A673 (cell line): ENCODE data around the gene MROH2A. TPM values are rescaled to one million over a fixed set of nuclear protein-coding genes. Genes with fewer than 3 reads are reported as not detected.

ENCODE experiments used
- BruUV-seq: library from RNA; stranded (reverse); fragments of 400-500 nt; replicated peaks from 2 replicates; lab custom pipeline; 2021; lab: Mats Ljungman, UMichigan
- CTCF ChIA-PET: fragments of 300-600 bp; sonication (Branson Sonifier 250); formaldehyde crosslinking; loops from one replicate; lab custom pipeline; 2022; ENCODE audit warnings: antibody characterized with exemption; lab: Charles Lee
- POLR2A ChIA-PET: fragments of 300-600 bp; sonication (Branson Sonifier 250); formaldehyde crosslinking; loops from one replicate; lab custom pipeline; 2022; ENCODE audit warnings: antibody characterized with exemption; ENCODE audit not compliant: low non-redundant PET; lab: Charles Lee
- DNase-seq: peaks from one replicate; pipeline ENCODE4 v3.0.0-alpha.2; 2015; ENCODE audit warnings: low spot score
- H3K27ac ChIP-seq: fragments of 200-600 bp; sonication (generic); 2 replicates; pipeline ENCODE4 v1.5.1; 2016; ENCODE audit warnings: mixed run types, low read depth, mild to moderate bottlenecking, mixed read lengths, antibody characterized with exemption, low read length; ENCODE audit not compliant: poor library complexity, severe bottlenecking
- H3K27me3 ChIP-seq: fragments of 200-600 bp; sonication (generic); replicated peaks from 2 replicates; pipeline ENCODE4 v1.6.1; 2017; ENCODE audit warnings: mixed run types, low read depth, mild to moderate bottlenecking, mixed read lengths, antibody characterized with exemption, low read length; ENCODE audit not compliant: insufficient read depth, poor library complexity
- H3K36me3 ChIP-seq: fragments of 200-600 bp; sonication (generic); 2 replicates; pipeline ENCODE4 v1.6.1; 2016; ENCODE audit warnings: mixed run types, mild to moderate bottlenecking, mixed read lengths, antibody characterized with exemption, low read length; ENCODE audit not compliant: insufficient read depth, poor library complexity, severe bottlenecking
- H3K4me1 ChIP-seq: fragments of 200-600 bp; sonication (generic); 2 replicates; pipeline ENCODE4 v1.6.1; 2017; ENCODE audit warnings: mixed run types, mild to moderate bottlenecking, mixed read lengths, antibody characterized with exemption, low read length; ENCODE audit not compliant: insufficient read depth, poor library complexity, severe bottlenecking
- H3K4me3 ChIP-seq: fragments of 200-600 bp; sonication (generic); 2 replicates; pipeline ENCODE4 v1.5.1; 2016; ENCODE audit warnings: low read depth, mixed run types, mild to moderate bottlenecking, mixed read lengths, low read length; ENCODE audit not compliant: poor library complexity, severe bottlenecking
- H3K9me3 ChIP-seq: fragments of 200-600 bp; sonication (generic); 2 replicates; pipeline ENCODE4 v1.6.1; 2016; ENCODE audit warnings: mixed run types, low read depth, mild to moderate bottlenecking, mixed read lengths, antibody characterized with exemption, low read length; ENCODE audit not compliant: poor library complexity, severe bottlenecking
- CTCF ChIP-seq: fragments of 300-800, 200-600 bp; sonication (generic); conservative IDR thresholded peaks from 2 replicates; pipeline ENCODE4 v1.5.1; 2017; ENCODE audit warnings: low read depth, mild to moderate bottlenecking, antibody characterized with exemption, low read length, moderate library complexity, mixed read lengths
- EZH2 ChIP-seq: fragments of 200-600 bp; sonication (generic); IDR thresholded peaks from 2 replicates; pipeline ENCODE4 v1.6.1; 2017; ENCODE audit warnings: borderline replicate concordance, low read depth, mild to moderate bottlenecking, mixed read lengths, antibody characterized with exemption, low read length; ENCODE audit not compliant: poor library complexity, severe bottlenecking
- intact Hi-C: fragments of 100-400 bp; cut with micrococcal nuclease; formaldehyde crosslinking; loops from one replicate; pipeline ENCODE4 v1.10.0; 2022; ENCODE audit not compliant: unreplicated experiment
- total RNA-seq: library from RNA; stranded (reverse); gene quantifications from 2 replicates; pipeline ENCODE4 v1.2.3, GENCODE V29; 2021

Gene MROH2A
- total RNA-seq, 1 experiment from 2014 or later = 1.3 TPM

GRCh38 chr2:233829193-233830110 lies 51.3 kb downstream of the MROH2A start:
- intact Hi-C loops = loop anchor here (5.0 kb wide), 1 partner anchor 382 kb away; no protein-coding TSS in a partner anchor
- no peak for DNase-seq
- BruUV-seq = no TSS peak
- no peak overlapping the region for H3K4me3 ChIP-seq
- H3K36me3 ChIP-seq = peaks cover 10% of the 10 kb centered on the region
- H3K27me3 ChIP-seq = no peaks in the 10 kb centered on the region
- H3K27ac ChIP-seq = no peak overlapping the region
- H3K4me1 ChIP-seq = no peaks in the 10 kb centered on the region
- ChIA-PET POLR2A (no interaction called here), CTCF (no interaction called here)
- TF ChIP-seq EZH2 (no peak), CTCF (no peak)
- no peaks in the 10 kb centered on the region for H3K9me3 ChIP-seq

DNA sequence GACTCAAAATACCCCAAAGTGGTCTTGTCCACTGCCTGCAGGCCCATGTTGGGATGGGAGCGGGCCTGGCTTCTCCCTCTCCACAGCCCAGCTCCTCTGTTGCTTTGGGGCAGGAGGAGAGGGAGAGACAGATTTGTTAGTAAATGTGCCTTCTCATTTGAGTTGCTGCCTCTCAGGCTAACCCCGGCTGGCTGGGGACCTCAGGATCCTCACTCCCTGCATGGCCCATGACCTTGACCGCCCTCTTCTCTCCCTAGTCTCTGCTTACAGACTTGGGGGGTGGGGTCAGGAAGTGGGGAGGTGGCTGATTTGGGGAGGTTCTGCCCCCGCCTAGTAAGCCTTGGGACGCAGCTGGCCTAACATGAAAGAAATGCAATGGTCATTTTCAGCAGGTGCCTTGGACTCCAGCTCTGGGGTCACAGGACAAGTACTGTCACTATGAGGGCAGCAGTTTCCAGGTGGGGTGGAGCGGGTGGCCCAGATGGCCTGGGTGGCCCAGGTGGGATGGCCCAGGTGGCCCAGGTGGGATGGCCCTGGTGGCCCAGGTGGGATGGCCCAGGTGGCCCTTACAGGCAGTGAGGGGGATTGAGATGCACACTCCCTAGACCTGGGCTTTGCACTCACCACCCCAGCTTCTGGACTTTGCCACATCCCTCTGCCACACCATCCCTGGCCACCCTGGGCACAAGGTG lies 52.1 kb downstream of the MROH2A start:
- TF ChIP-seq CTCF (no peak), EZH2 (no peak)
- DNase-seq = no peak
- H3K27ac ChIP-seq = no peak overlapping the region
- POLR2A ChIA-PET = no interaction called here
- no peaks in the 10 kb centered on the region for H3K4me1 ChIP-seq
- BruUV-seq = no TSS peak
- CTCF ChIA-PET = no interaction called here
- H3K27me3 ChIP-seq = no peaks in the 10 kb centered on the region
- H3K4me3 ChIP-seq = no peak overlapping the region
- H3K36me3 ChIP-seq = peaks cover 17% of the 10 kb centered on the region
- intact Hi-C loops = loop anchor here (5.0 kb wide), 1 partner anchor 383 kb away; no protein-coding TSS in a partner anchor
- no peaks in the 10 kb centered on the region for H3K9me3 ChIP-seq

- Histone ChIP-seq H3K27ac (no peak overlapping the region), H3K4me1 (no peaks in the 10 kb centered on the region), H3K4me3 (no peak overlapping the region), H3K9me3 (no peaks in the 10 kb centered on the region), H3K27me3 (no peaks in the 10 kb centered on the region), H3K36me3 (peaks cover 26% of the 10 kb centered on the region)
- DNase-seq = no peak
- POLR2A ChIA-PET = no interaction called here
- TF ChIP-seq EZH2 = no peak
- TF ChIP-seq CTCF = no peak
- CTCF ChIA-PET = no interaction called here
- intact Hi-C loops = loop anchor here (5.0 kb wide), 1 partner anchor 384 kb away; no protein-coding TSS in a partner anchor
- no TSS peak for BruUV-seq
Measured at GRCh38 chr2:233831011-233831721, 53.0 kb downstream of the MROH2A start.
